Mucosa of rectum (tissue), 2 donors: ENCODE data around the gene PKM.
"Not testable (repeated sequence)": the region's sequence is repeated elsewhere in the genome, so short reads cannot be mapped to it uniquely, and the experiment has no call there.

Source experiments
- H3K27ac ChIP-seq, 2 donors: one replicate each; pipeline ENCODE4 v1.7.0; 2013; ENCODE audit warnings: inconsistent platforms in 2 of 2, low read depth in 2 of 2, low read length in 2 of 2
- H3K27me3 ChIP-seq, 2 donors: one replicate each; pipeline ENCODE4 v1.7.0; 2013; ENCODE audit warnings: low read length in 2 of 2; ENCODE audit not compliant: control insufficient read depth in 2 of 2, insufficient read depth in 2 of 2
- H3K36me3 ChIP-seq, 2 donors: one replicate each; pipeline ENCODE4 v1.7.0; 2013; ENCODE audit warnings: low read length in 2 of 2; ENCODE audit not compliant: control insufficient read depth in 2 of 2, insufficient read depth in 2 of 2
- H3K4me1 ChIP-seq, 2 donors: one replicate each; pipeline ENCODE4 v1.7.0; 2013; ENCODE audit warnings: low read length in 2 of 2, mild to moderate bottlenecking in 1 of 2; ENCODE audit not compliant: control insufficient read depth in 2 of 2, insufficient read depth in 2 of 2
- H3K4me3 ChIP-seq, 2 donors: one replicate each; pipeline ENCODE4 v1.7.0; 2013; ENCODE audit warnings: low read length in 2 of 2
- H3K9ac ChIP-seq, 2 donors: one replicate each; pipeline ENCODE4 v1.7.0; 2013; ENCODE audit warnings: low read length in 2 of 2, low read depth in 1 of 2, mild to moderate bottlenecking in 1 of 2
- H3K9me3 ChIP-seq, 2 donors: one replicate each; pipeline ENCODE4 v1.7.0; 2013; ENCODE audit warnings: low read length in 2 of 2; ENCODE audit not compliant: control insufficient read depth in 2 of 2
- donor health status: healthy.
- donor health status: Normal muscosa, but diverticular disease.

The PKM gene

GRCh38 chr15:72231066-72231832 is at the start of gene PKM:
Gene PKM, minus strand, starts transcription at chr15:72231190. Its CDS starts 12,093 bp downstream, at chr15:72219097.
- peak within 1 kb of the TSS; percentile 92 to 95 for H3K9ac ChIP-seq
- H3K27me3 ChIP-seq, result no peaks in the 10 kb centered on the region
- peak within 1 kb of the TSS; percentile 93 to 96 for H3K4me3 ChIP-seq
- H3K4me1 ChIP-seq, result peaks cover 21 to 36% of the 10 kb centered on the region in 2 donors
- peak within 1 kb of the TSS; percentile 92 to 98 for H3K27ac ChIP-seq
- no peaks in the 10 kb centered on the region for H3K9me3 ChIP-seq
- peaks cover 0 to 3% of the 10 kb centered on the region in 2 donors for H3K36me3 ChIP-seq

GRCh38 chr15:72280751-72281150 is 49.8 kb upstream of the PKM start:
- no peaks in the 10 kb centered on the region for H3K27me3 ChIP-seq
- no peak overlapping the region for H3K9ac ChIP-seq
- no peaks in the 10 kb centered on the region for H3K36me3 ChIP-seq
- H3K4me3 ChIP-seq, result no peak overlapping the region
- H3K9me3 ChIP-seq, result no peaks in the 10 kb centered on the region
- H3K27ac ChIP-seq, result no peak overlapping the region
- H3K4me1 ChIP-seq, result no peaks in the 10 kb centered on the region

- Histone ChIP-seq H3K9me3 (no peaks in the 10 kb centered on the region), H3K9ac (no peak overlapping the region), H3K4me3 (no peak overlapping the region), H3K36me3 (no peaks in the 10 kb centered on the region), H3K27ac (no peak overlapping the region), H3K27me3 (no peaks in the 10 kb centered on the region), H3K4me1 (no peaks in the 10 kb centered on the region)
Observed at GRCh38 chr15:72278737-72279136, 47.7 kb upstream of the PKM start.

- no peaks in the 10 kb centered on the region for H3K9me3 ChIP-seq
- peaks cover 0 to 5% of the 10 kb centered on the region in 2 donors for H3K4me1 ChIP-seq
- no peaks in the 10 kb centered on the region for H3K27me3 ChIP-seq
- no peak overlapping the region for H3K4me3 ChIP-seq
- H3K27ac ChIP-seq, result no peak overlapping the region
- H3K36me3 ChIP-seq, result no peaks in the 10 kb centered on the region
- H3K9ac ChIP-seq, result no peak overlapping the region
Observed at GRCh38 chr15:72276326-72276700, 45.3 kb upstream of the PKM start.

GRCh38 chr15:72275635-72276325 is 44.8 kb upstream of the PKM start:
- H3K36me3 ChIP-seq, H3K9me3 ChIP-seq, H3K9ac ChIP-seq, H3K4me3 ChIP-seq, H3K27me3 ChIP-seq, H3K27ac ChIP-seq, H3K4me1 ChIP-seq: not testable (repeated sequence)

GRCh38 chr15:72272997-72273352 is 42.0 kb upstream of the PKM start:
- Histone ChIP-seq H3K36me3 (no peaks in the 10 kb centered on the region), H3K9me3 (no peaks in the 10 kb centered on the region), H3K27me3 (no peaks in the 10 kb centered on the region), H3K4me3 (peak overlapping the region; percentile 76 to 85), H3K9ac (peak overlapping the region; percentile 18 to 59), H3K4me1 (peaks cover 0 to 8% of the 10 kb centered on the region in 2 donors), H3K27ac (peak overlapping the region; percentile 42 to 44)

GRCh38 chr15:72272213-72272996 is 41.4 kb upstream of the PKM start, which contains the start of gene PARP6:
Gene PARP6, minus strand, starts transcription at chr15:72272554. Its CDS starts 5,077 bp downstream, at chr15:72267477.
- Histone ChIP-seq H3K36me3 (peaks cover under 1 to 1% of the 10 kb centered on the region in 2 donors), H3K27ac (peak within 1 kb of the TSS; percentile 74 to 84), H3K27me3 (no peaks in the 10 kb centered on the region), H3K4me1 (peaks cover 0 to 8% of the 10 kb centered on the region in 2 donors), H3K4me3 (peak within 1 kb of the TSS; percentile 78 to 85), H3K9me3 (no peaks in the 10 kb centered on the region), H3K9ac (peak within 1 kb of the TSS; percentile 85 to 87)

GRCh38 chr15:72271895-72272212 is 40.9 kb upstream of the PKM start:
- Histone ChIP-seq H3K9me3 (no peaks in the 10 kb centered on the region), H3K36me3 (peaks cover 4 to 7% of the 10 kb centered on the region in 2 donors), H3K4me1 (peaks cover 0 to 8% of the 10 kb centered on the region in 2 donors), H3K27me3 (no peaks in the 10 kb centered on the region), H3K4me3 (peak overlapping the region; percentile 78 to 85), H3K27ac (peak overlapping the region; percentile 74 to 84), H3K9ac (peak overlapping the region; percentile 85 to 87)

GRCh38 chr15:72271221-72271620 is 40.2 kb upstream of the PKM start:
- H3K9ac ChIP-seq, result no peak overlapping the region
- no peak overlapping the region for H3K27ac ChIP-seq
- H3K36me3 ChIP-seq, result peaks cover 10 to 13% of the 10 kb centered on the region in 2 donors
- no peaks in the 10 kb centered on the region for H3K27me3 ChIP-seq
- peak overlapping the region in 1 of 2 donors; percentile 78 for H3K4me3 ChIP-seq
- peaks cover 0 to 8% of the 10 kb centered on the region in 2 donors for H3K4me1 ChIP-seq
- H3K9me3 ChIP-seq, result no peaks in the 10 kb centered on the region

GRCh38 chr15:72269739-72270138 is 38.7 kb upstream of the PKM start:
- Histone ChIP-seq H3K4me1 (peaks cover 0 to 8% of the 10 kb centered on the region in 2 donors), H3K27ac (no peak overlapping the region), H3K4me3 (no peak overlapping the region), H3K36me3 (peaks cover 24 to 28% of the 10 kb centered on the region in 2 donors), H3K9ac (no peak overlapping the region), H3K9me3 (no peaks in the 10 kb centered on the region), H3K27me3 (no peaks in the 10 kb centered on the region)
